Stimulated activated CD4-positive, alpha-beta T cell treated with anti-CD3 and anti-CD28 coated beads, Interleukin-15, amount 100 ng/mL, for 1 hour (primary cell): Measurements from ENCODE around the gene SYT9.
"Not testable (repeated sequence)": the region's sequence is repeated elsewhere in the genome, so short reads cannot be mapped to it uniquely, and the experiment has no call there.

Experiments used
- DNase-seq, 2 donors: peaks; one replicate each; pipeline ENCODE4 v3.0.0-alpha.2; 2020; ENCODE audit warnings: low read depth in 1 of 2, low spot score in 1 of 2

SYT9 gene

GRCh38 chr11:7335442-7335841, 83.7 kb downstream of the SYT9 start:
- not testable (repeated sequence) for DNase-seq

- no peak for DNase-seq
Observed at GRCh38 chr11:7341551-7341950, 89.8 kb downstream of the SYT9 start.

GRCh38 chr11:7347611-7348431, 96.1 kb downstream of the SYT9 start:
- no peak for DNase-seq

- DNase-seq: no peak
Observed at GRCh38 chr11:7348432-7349304, 97.0 kb downstream of the SYT9 start.

- DNase-seq: no peak
Observed at GRCh38 chr11:7351228-7351627, 99.5 kb downstream of the SYT9 start.

GRCh38 chr11:7353100-7353499, 101.4 kb downstream of the SYT9 start:
- DNase-seq: no peak

GRCh38 chr11:7364660-7365059, 113.0 kb downstream of the SYT9 start:
- no peak for DNase-seq

GRCh38 chr11:7367803-7368202, 116.1 kb downstream of the SYT9 start:
- no peak for DNase-seq

GRCh38 chr11:7376386-7376785, 124.7 kb downstream of the SYT9 start:
- no peak for DNase-seq

GRCh38 chr11:7381937-7382336, 130.2 kb downstream of the SYT9 start:
- no peak for DNase-seq

GRCh38 chr11:7383406-7383805, 131.7 kb downstream of the SYT9 start:
- no peak for DNase-seq

- no peak for DNase-seq
Observed at GRCh38 chr11:7384691-7385090, 133.0 kb downstream of the SYT9 start.

GRCh38 chr11:7385532-7385931, 133.8 kb downstream of the SYT9 start:
- no peak for DNase-seq

- DNase-seq: no peak
Observed at GRCh38 chr11:7413961-7414915, 162.5 kb downstream of the SYT9 start.

- no peak for DNase-seq
Observed at GRCh38 chr11:7414973-7415817, 163.5 kb downstream of the SYT9 start.

- no peak for DNase-seq
Observed at GRCh38 chr11:7416080-7416479, 164.4 kb downstream of the SYT9 start.

GRCh38 chr11:7417328-7417727, 165.6 kb downstream of the SYT9 start:
- no peak for DNase-seq

- no peak for DNase-seq
Observed at GRCh38 chr11:7418061-7418460, 166.4 kb downstream of the SYT9 start.

- no peak for DNase-seq
Observed at GRCh38 chr11:7418906-7419305, 167.2 kb downstream of the SYT9 start.

GRCh38 chr11:7421136-7421535, 169.4 kb downstream of the SYT9 start:
- DNase-seq: no peak
